DND-41 (cell line): Measurements from ENCODE around the gene GPC5.

Experiments used
- ATAC-seq: fragments of 200-7000 bp; cut with Tn5 transposase; 3 replicates; pipeline ENCODE4 v1.9.1; 2021; ENCODE audit warnings: low read depth; ENCODE audit not compliant: insufficient read depth
- DNase-seq: peaks from one replicate; pipeline ENCODE4 v3.0.0-alpha.2; 2020
- H2AFZ ChIP-seq: 2 replicates; pipeline ENCODE4 v1.6.0; 2012; ENCODE audit warnings: low read depth, low read length
- H3K27ac ChIP-seq: 2 replicates; pipeline ENCODE4 v1.5.1; 2012; ENCODE audit warnings: low read length, inconsistent platforms
- H3K27me3 ChIP-seq: fragments of 200-600 bp; sonication (generic); 2 replicates; pipeline ENCODE4 v1.6.0; 2012; ENCODE audit warnings: low read length, mild to moderate bottlenecking, inconsistent platforms; ENCODE audit not compliant: insufficient read depth, poor library complexity
- H3K36me3 ChIP-seq: 2 replicates; pipeline ENCODE4 v1.5.1; 2012; ENCODE audit warnings: low read length, inconsistent platforms; ENCODE audit not compliant: insufficient read depth
- H3K4me1 ChIP-seq: 2 replicates; pipeline ENCODE4 v1.5.1; 2012; ENCODE audit warnings: mild to moderate bottlenecking, low read length; ENCODE audit not compliant: insufficient read depth
- H3K4me2 ChIP-seq: 2 replicates; pipeline ENCODE4 v1.6.0; 2012; ENCODE audit warnings: mild to moderate bottlenecking, moderate library complexity, low read length, inconsistent platforms; ENCODE audit not compliant: insufficient read depth
- H3K4me3 ChIP-seq, 2 experiments: fragments of 200-600 bp in 1 of 2; shearing (Covaris generic) in 1 of 2; 2 replicates each; pipeline ENCODE4 v1.5.1; 2012 to 2016; ENCODE audit warnings: inconsistent platforms in 2 of 2, low read length in 2 of 2, mild to moderate bottlenecking in 2 of 2, low read depth in 1 of 2, moderate library complexity in 1 of 2
- H3K79me2 ChIP-seq: 2 replicates; pipeline ENCODE4 v1.6.0; 2012; ENCODE audit warnings: low read length, inconsistent platforms; ENCODE audit not compliant: insufficient read depth
- H3K9ac ChIP-seq: 2 replicates; pipeline ENCODE4 v1.6.0; 2012; ENCODE audit warnings: low read depth, mild to moderate bottlenecking, inconsistent platforms, low read length, moderate library complexity
- H3K9me3 ChIP-seq: 2 replicates; pipeline ENCODE4 v1.5.1; 2012; ENCODE audit warnings: low read length, moderate library complexity, mild to moderate bottlenecking, inconsistent platforms; ENCODE audit not compliant: insufficient read depth, severe bottlenecking
- H4K20me1 ChIP-seq: 2 replicates; pipeline ENCODE4 v1.6.0; 2012; ENCODE audit warnings: low read length; ENCODE audit not compliant: insufficient read depth
- EZH2 ChIP-seq: IDR thresholded peaks from 3 replicates; pipeline ENCODE4 v1.6.1; 2012; ENCODE audit warnings: borderline replicate concordance, low read depth, mild to moderate bottlenecking, moderate library complexity, low read length, inconsistent platforms; ENCODE audit not compliant: severe bottlenecking
- TF ChIP-seq, protein P1 (sequence below): IDR thresholded peaks from 2 replicates; pipeline ENCODE4 v1.5.1; 2012; ENCODE audit warnings: borderline replicate concordance, low read length, moderate library complexity, mild to moderate bottlenecking; ENCODE audit not compliant: poor library complexity, severe bottlenecking; ENCODE audit errors: extremely low read depth

The GPC5 gene

DNA sequence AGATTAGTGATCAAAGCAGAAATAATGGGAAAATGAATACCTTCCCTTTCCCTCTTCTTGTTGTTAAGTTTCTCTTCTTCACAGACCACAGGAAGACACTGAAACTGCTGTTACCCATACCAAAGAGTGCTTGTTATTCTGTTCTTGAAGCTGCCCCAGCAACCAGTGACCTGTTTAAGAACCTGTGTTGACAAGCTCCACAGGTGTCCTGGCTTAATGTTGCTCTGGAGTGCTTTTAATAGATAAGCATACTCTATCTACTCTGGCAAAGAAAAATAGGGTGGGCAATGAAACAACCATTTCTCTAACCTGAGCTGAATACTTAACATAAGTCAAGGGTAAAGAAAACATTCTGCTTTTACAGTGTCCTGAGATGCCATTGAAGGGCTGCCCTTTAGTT, 1321.4 kb downstream of the GPC5 start:
- Histone ChIP-seq H3K4me2 (no peak overlapping the region), H3K27me3 (no peaks in the 10 kb centered on the region)

DNA sequence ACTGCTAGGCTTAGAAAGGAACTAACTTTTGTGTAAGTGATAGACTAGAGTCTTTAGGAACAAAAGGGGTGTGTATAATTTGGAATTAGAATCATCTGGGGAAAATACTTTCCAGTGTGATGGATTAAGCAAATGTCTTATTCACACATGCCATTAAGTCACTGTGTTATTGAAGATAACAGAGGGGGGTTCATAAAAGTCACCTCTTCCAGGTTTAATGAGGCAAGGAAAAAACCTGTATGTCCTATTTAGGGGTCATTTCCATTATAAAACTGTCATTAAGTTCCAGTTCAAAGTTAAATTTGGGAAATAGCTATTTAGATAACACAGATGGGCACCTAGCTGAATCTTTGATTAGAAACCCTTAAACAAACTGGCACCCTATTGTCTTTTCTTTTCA, 1323.2 kb downstream of the GPC5 start:
- no peaks in the 10 kb centered on the region for H3K4me1 ChIP-seq
- TF ChIP-seq, protein P1, sequence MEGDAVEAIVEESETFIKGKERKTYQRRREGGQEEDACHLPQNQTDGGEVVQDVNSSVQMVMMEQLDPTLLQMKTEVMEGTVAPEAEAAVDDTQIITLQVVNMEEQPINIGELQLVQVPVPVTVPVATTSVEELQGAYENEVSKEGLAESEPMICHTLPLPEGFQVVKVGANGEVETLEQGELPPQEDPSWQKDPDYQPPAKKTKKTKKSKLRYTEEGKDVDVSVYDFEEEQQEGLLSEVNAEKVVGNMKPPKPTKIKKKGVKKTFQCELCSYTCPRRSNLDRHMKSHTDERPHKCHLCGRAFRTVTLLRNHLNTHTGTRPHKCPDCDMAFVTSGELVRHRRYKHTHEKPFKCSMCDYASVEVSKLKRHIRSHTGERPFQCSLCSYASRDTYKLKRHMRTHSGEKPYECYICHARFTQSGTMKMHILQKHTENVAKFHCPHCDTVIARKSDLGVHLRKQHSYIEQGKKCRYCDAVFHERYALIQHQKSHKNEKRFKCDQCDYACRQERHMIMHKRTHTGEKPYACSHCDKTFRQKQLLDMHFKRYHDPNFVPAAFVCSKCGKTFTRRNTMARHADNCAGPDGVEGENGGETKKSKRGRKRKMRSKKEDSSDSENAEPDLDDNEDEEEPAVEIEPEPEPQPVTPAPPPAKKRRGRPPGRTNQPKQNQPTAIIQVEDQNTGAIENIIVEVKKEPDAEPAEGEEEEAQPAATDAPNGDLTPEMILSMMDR = no peak
- no peak for TF ChIP-seq EZH2
- no peaks in the 10 kb centered on the region for H3K9me3 ChIP-seq
- no peaks in the 10 kb centered on the region for H4K20me1 ChIP-seq
- ATAC-seq (no peak), DNase-seq (no peak)
- H3K4me3 ChIP-seq = no peak overlapping the region
- no peak overlapping the region for H2AFZ ChIP-seq
- H3K4me2 ChIP-seq = no peak overlapping the region
- no peak overlapping the region for H3K27ac ChIP-seq
- H3K27me3 ChIP-seq = no peaks in the 10 kb centered on the region
- H3K79me2 ChIP-seq = no peaks in the 10 kb centered on the region
- no peak overlapping the region for H3K9ac ChIP-seq
- no peaks in the 10 kb centered on the region for H3K36me3 ChIP-seq

More for the DNA sequence above, 1321.4 kb downstream of the GPC5 start:
- DNase-seq = no peak
- ATAC-seq = no peak
- Histone ChIP-seq H3K27ac (no peak overlapping the region), H4K20me1 (no peaks in the 10 kb centered on the region), H3K79me2 (no peaks in the 10 kb centered on the region), H3K36me3 (no peaks in the 10 kb centered on the region), H3K9me3 (no peaks in the 10 kb centered on the region), H3K4me1 (no peaks in the 10 kb centered on the region), H2AFZ (no peak overlapping the region), H3K4me3 (no peak overlapping the region), H3K9ac (no peak overlapping the region)
- TF ChIP-seq EZH2 = no peak
- TF ChIP-seq, protein P1 = no peak

DNA sequence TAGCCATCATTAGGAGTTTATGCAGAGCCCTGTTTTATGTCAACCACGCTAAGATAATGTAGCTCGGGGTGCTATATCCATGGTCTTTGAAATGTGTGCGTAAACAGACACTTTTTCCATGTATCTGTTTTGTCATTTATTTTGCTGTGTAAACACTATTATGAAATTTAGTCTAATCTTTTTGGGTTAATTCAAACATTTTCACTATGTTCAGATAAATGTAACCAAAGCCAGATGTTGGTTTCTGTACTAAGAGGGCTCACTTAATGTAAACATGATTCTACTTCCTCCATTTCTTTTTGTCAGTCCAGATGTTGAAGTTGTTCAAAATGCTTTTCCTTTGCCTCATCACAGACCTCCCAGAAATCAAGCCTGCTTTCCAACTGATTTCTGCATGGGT, 1328.7 kb downstream of the GPC5 start:
- ATAC-seq (no peak), DNase-seq (no peak)
- Histone ChIP-seq H3K27me3 (no peaks in the 10 kb centered on the region), H4K20me1 (no peaks in the 10 kb centered on the region), H3K9me3 (no peaks in the 10 kb centered on the region), H3K27ac (no peak overlapping the region), H2AFZ (no peak overlapping the region), H3K4me2 (no peak overlapping the region), H3K9ac (no peak overlapping the region), H3K79me2 (no peaks in the 10 kb centered on the region), H3K36me3 (no peaks in the 10 kb centered on the region), H3K4me1 (no peaks in the 10 kb centered on the region), H3K4me3 (no peak overlapping the region)
- no peak for TF ChIP-seq EZH2
- TF ChIP-seq, protein P1 = no peak

DNA sequence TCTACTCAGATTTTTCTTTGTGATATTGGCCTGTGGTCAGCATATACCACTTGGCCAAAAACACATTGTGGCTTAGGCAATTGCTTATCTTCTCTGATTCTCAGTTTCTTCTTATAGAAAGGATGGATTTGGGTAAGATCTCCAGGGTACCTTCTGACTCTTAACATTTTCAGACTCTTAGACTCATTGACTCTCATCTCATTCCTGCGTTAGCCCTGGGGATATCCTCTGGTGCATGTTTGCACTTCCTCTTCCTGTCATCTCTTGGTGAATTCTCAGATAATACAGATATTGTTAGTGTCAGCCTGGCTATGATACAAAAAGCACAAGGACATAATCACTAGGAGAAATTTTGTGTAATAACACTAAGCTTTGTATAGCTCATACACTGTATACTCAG, 1335.6 kb downstream of the GPC5 start:
- H3K79me2 ChIP-seq = no peaks in the 10 kb centered on the region
- no peaks in the 10 kb centered on the region for H4K20me1 ChIP-seq
- no peak for ATAC-seq
- H3K36me3 ChIP-seq = no peaks in the 10 kb centered on the region
- H2AFZ ChIP-seq = no peak overlapping the region
- no peak overlapping the region for H3K4me2 ChIP-seq
- no peaks in the 10 kb centered on the region for H3K4me1 ChIP-seq
- H3K4me3 ChIP-seq = no peak overlapping the region
- no peaks in the 10 kb centered on the region for H3K27me3 ChIP-seq
- H3K9ac ChIP-seq = no peak overlapping the region
- DNase-seq = no peak
- TF ChIP-seq EZH2 = no peak
- H3K9me3 ChIP-seq = no peaks in the 10 kb centered on the region
- H3K27ac ChIP-seq = no peak overlapping the region
